GM10248 (cell line): ENCODE data around the gene TNK2.
"Not testable (repeated sequence)": the region's sequence is repeated elsewhere in the genome, so short reads cannot be mapped to it uniquely, and the experiment has no call there.

Experiments used
- CTCF ChIA-PET: fragments of 300-600 bp; sonication (Branson Sonifier 250); formaldehyde crosslinking; extraction: SDS; loops from one replicate; lab custom pipeline; 2021; ENCODE audit warnings: antibody characterized with exemption; lab: Yijun Ruan, JAX
- POLR2A ChIA-PET: fragments of 350-650 bp; sonication (Branson Sonifier 250); formaldehyde crosslinking; extraction: SDS; loops from one replicate; lab custom pipeline; 2020; ENCODE audit warnings: antibody characterized with exemption; lab: Yijun Ruan, JAX
- DNase-seq: peaks from one replicate; pipeline ENCODE4 v3.0.0; 2012; ENCODE audit errors: extremely low spot score
- CTCF ChIP-seq: IDR thresholded peaks from 2 replicates; pipeline ENCODE4 v1.5.1; 2012; ENCODE audit warnings: mild to moderate bottlenecking, low read depth; ENCODE audit errors: extremely low read depth, missing control alignments, control extremely low read depth

The TNK2 gene

GRCh38 chr3:195873281-195873887 lies 35.0 kb downstream of the TNK2 start:
- POLR2A ChIA-PET: no interaction called here
- no peak for TF ChIP-seq CTCF
- CTCF ChIA-PET: interaction anchor here (1.0 to 1.5 kb wide), 2 partner anchors 14 to 21 kb away, joined by 3 to 7 read pairs; no protein-coding TSS in a partner anchor
- DNase-seq: no peak

DNA sequence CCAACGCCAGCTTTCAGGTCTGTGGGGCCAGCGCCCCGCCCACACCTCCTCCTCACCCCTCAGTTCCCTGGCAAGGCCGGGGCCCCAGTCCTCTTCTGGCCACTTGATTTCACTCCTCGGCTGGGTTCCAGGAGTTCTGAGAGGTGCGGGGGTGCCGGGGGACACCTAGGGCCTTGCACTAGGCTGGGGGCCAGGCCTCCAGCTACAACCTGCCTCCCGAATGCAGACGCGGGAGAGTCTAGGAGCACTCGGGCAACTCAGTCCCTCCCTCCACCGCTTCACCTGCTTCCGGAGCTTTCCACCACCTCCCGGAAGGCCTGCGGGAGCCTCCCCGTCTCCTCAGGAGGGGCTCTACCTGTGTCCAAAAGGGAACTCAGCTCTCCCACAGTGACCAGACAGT lies 35.6 kb downstream of the TNK2 start:
- DNase-seq: no peak
- no peak for TF ChIP-seq CTCF
- CTCF ChIA-PET: interaction anchor here (1.0 to 1.5 kb wide), 3 partner anchors 13 to 43 kb away, joined by 3 to 7 read pairs (median 6); no protein-coding TSS in a partner anchor
- POLR2A ChIA-PET: no interaction called here

GRCh38 chr3:195872097-195872496 lies 36.3 kb downstream of the TNK2 start:
- ChIA-PET CTCF (interaction anchor here (1.1 to 2.5 kb wide), 5 partner anchors 9 to 44 kb away, joined by 5 to 12 read pairs (median 6); no protein-coding TSS in a partner anchor), POLR2A (interaction anchor here (0.9 kb wide), 1 partner anchor 21 kb away, joined by 5 read pairs; no protein-coding TSS in a partner anchor)
- TF ChIP-seq CTCF: no peak
- DNase-seq: no peak

- not testable (repeated sequence) for DNase-seq
- ChIA-PET POLR2A (interaction anchor here (0.9 kb wide), 1 partner anchor 21 kb away, joined by 5 read pairs; no protein-coding TSS in a partner anchor), CTCF (interaction anchor here (0.9 to 2.5 kb wide), 8 partner anchors 8 to 44 kb away, joined by 3 to 12 read pairs (median 6); no protein-coding TSS in a partner anchor)
These were observed 36.7 kb downstream of the TNK2 start for GRCh38 chr3:195871686-195872085.

- DNase-seq: no peak
- ChIA-PET POLR2A (interaction anchor here (0.9 kb wide), 1 partner anchor 22 kb away, joined by 5 read pairs; no protein-coding TSS in a partner anchor), CTCF (interaction anchor here (0.9 to 2.5 kb wide), 6 partner anchors 8 to 24 kb away, joined by 3 to 12 read pairs (median 6); no protein-coding TSS in a partner anchor)
- no peak for TF ChIP-seq CTCF
These were observed 37.4 kb downstream of the TNK2 start for GRCh38 chr3:195870937-195871336.

GRCh38 chr3:195870442-195870841 lies 37.9 kb downstream of the TNK2 start:
- no peak for DNase-seq
- no peak for TF ChIP-seq CTCF
- CTCF ChIA-PET: interaction anchor here (1.1 to 2.5 kb wide), 5 partner anchors 7 to 24 kb away, joined by 3 to 12 read pairs (median 5); no protein-coding TSS in a partner anchor
- POLR2A ChIA-PET: no interaction called here

DNA sequence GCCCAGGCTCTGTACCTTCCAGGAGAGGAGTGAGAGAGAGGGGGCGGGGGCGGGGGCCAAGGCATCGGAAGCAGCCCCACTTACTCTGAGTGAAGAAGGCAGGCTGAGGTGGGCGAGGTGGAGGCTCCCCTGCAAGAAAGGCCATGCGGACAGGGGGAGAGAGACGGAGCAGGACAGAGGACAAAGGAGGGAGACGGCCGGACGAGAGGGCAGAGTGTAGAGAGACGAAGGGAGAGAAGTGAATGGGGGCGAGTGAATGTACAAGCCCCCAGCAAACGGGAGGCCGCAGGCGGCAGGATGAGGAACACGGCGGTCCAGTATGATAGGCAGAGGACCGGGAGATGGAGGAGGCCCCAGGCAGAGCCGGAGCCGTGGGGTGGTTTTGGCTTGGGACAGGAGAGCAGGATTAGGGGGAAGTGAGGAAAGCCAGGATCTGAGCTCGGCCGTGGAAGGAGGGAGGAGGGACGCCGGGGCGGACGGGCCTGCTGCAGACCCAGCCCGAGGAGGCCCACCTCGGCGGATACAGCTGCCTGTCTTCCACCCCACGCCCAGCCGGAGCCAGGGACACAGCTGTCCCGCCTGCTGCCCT lies 38.8 kb downstream of the TNK2 start:
- ChIA-PET CTCF (interaction anchor here (1.2 to 2.5 kb wide), 3 partner anchors 10 to 45 kb away, joined by 3 to 12 read pairs (median 4); no protein-coding TSS in a partner anchor), POLR2A (no interaction called here)
- no peak for TF ChIP-seq CTCF
- DNase-seq: no peak
